WTC11 (cell line): ENCODE data around the gene C4orf54. TPM values are rescaled to one million over a fixed set of nuclear protein-coding genes. Genes with fewer than 3 reads are reported as not detected.

Source experiments
- ATAC-seq: fragments of 200-7000 bp; cut with Tn5 transposase; 2 replicates; pipeline ENCODE4 v1.10.0; 2021; ENCODE audit warnings: mild to moderate bottlenecking, moderate library complexity
- CTCF ChIA-PET: fragments of 300-600 bp; sonication (Branson Sonifier 250); formaldehyde crosslinking; loops from one replicate; lab custom pipeline; 2021; ENCODE audit warnings: antibody characterized with exemption; lab: Charles Lee
- POLR2A ChIA-PET: fragments of 350-600 bp; sonication (Branson Sonifier 250); formaldehyde crosslinking; loops from one replicate; lab custom pipeline; 2021; ENCODE audit warnings: antibody characterized with exemption; lab: Charles Lee
- DNase-seq: peaks from one replicate; pipeline ENCODE4 v3.0.0; 2021; ENCODE audit warnings: low spot score
- H3K27ac Mint-ChIP-seq: 2 replicates; pipeline ENCODE4 v1.8.0; 2021; ENCODE audit warnings: mixed read lengths
- H3K27me3 Mint-ChIP-seq: 2 replicates; pipeline ENCODE4 v1.8.0; 2021; ENCODE audit warnings: low read depth, mild to moderate bottlenecking, moderate library complexity, mixed read lengths
- H3K36me3 Mint-ChIP-seq: 2 replicates; pipeline ENCODE4 v1.8.0; 2021; ENCODE audit warnings: mixed read lengths
- H3K4me1 Mint-ChIP-seq: 2 replicates; pipeline ENCODE4 v1.8.0; 2022; ENCODE audit warnings: mixed read lengths
- H3K4me3 Mint-ChIP-seq: 2 replicates; pipeline ENCODE4 v1.8.0; 2021; ENCODE audit warnings: mild to moderate bottlenecking, moderate library complexity, mixed read lengths
- H3K9me3 Mint-ChIP-seq: 2 replicates; pipeline ENCODE4 v1.8.0; 2021; ENCODE audit warnings: mixed read lengths
- ARID4B ChIP-seq: sonication (generic); formaldehyde crosslinking; IDR thresholded peaks from 2 replicates; pipeline ENCODE4 v1.8.0; 2023; ENCODE audit warnings: missing genetic modification reagents, mild to moderate bottlenecking, borderline replicate concordance
- ATF6 ChIP-seq: sonication (generic); formaldehyde crosslinking; IDR thresholded peaks from 2 replicates; pipeline ENCODE4 v1.8.1; 2023; ENCODE audit warnings: mild to moderate bottlenecking, missing genetic modification reagents
- CBFB ChIP-seq: sonication (generic); formaldehyde crosslinking; IDR thresholded peaks from 2 replicates; pipeline ENCODE4 v1.8.1; 2022; ENCODE audit warnings: mild to moderate bottlenecking, low read depth, missing genetic modification reagents
- CREM ChIP-seq: sonication (generic); formaldehyde crosslinking; IDR thresholded peaks from 2 replicates; pipeline ENCODE4 v1.8.1; 2022; ENCODE audit warnings: mild to moderate bottlenecking, missing genetic modification reagents, moderate library complexity
- ELF4 ChIP-seq: sonication (generic); formaldehyde crosslinking; IDR thresholded peaks from 2 replicates; pipeline ENCODE4 v1.8.1; 2022; ENCODE audit warnings: low read depth, mild to moderate bottlenecking, moderate library complexity, missing genetic modification reagents
- ESRRA ChIP-seq: sonication (generic); formaldehyde crosslinking; IDR thresholded peaks from 2 replicates; pipeline ENCODE4 v1.8.1; 2022; ENCODE audit warnings: mild to moderate bottlenecking, missing genetic modification reagents, borderline replicate concordance
- GTF2I ChIP-seq: fragments of 250-450 bp; sonication (Bioruptor Pico); conservative IDR thresholded peaks from 2 replicates; pipeline ENCODE4 v1.4.0; 2021; ENCODE audit warnings: mild to moderate bottlenecking
- JUN ChIP-seq: sonication (generic); formaldehyde crosslinking; IDR thresholded peaks from 2 replicates; pipeline ENCODE4 v1.8.0; 2023; ENCODE audit warnings: mild to moderate bottlenecking, missing genetic modification reagents
- MXD4 ChIP-seq: fragments of 250-450 bp; sonication (Bioruptor Pico); IDR thresholded peaks from 2 replicates; pipeline ENCODE4 v1.8.0; 2021; ENCODE audit warnings: mild to moderate bottlenecking, moderate library complexity, borderline replicate concordance
- NR2C2 ChIP-seq: sonication (generic); formaldehyde crosslinking; IDR thresholded peaks from 2 replicates; pipeline ENCODE4 v1.8.0; 2022; ENCODE audit warnings: mild to moderate bottlenecking, missing genetic modification reagents
- OVOL2 ChIP-seq: fragments of 250-450 bp; sonication (Bioruptor Pico); IDR thresholded peaks from 2 replicates; pipeline ENCODE4 v1.9.0; 2021; ENCODE audit warnings: mild to moderate bottlenecking, borderline replicate concordance
- PREB ChIP-seq: sonication (generic); formaldehyde crosslinking; IDR thresholded peaks from 2 replicates; pipeline ENCODE4 v1.8.1; 2022; ENCODE audit warnings: mild to moderate bottlenecking, missing genetic modification reagents, moderate library complexity, borderline replicate concordance
- RELA ChIP-seq: sonication (generic); formaldehyde crosslinking; IDR thresholded peaks from 2 replicates; pipeline ENCODE4 v1.8.1; 2022; ENCODE audit warnings: missing genetic modification reagents, mild to moderate bottlenecking, borderline replicate concordance
- SMAD4 ChIP-seq: sonication (generic); formaldehyde crosslinking; IDR thresholded peaks from 2 replicates; pipeline ENCODE4 v1.8.0; 2022; ENCODE audit warnings: mild to moderate bottlenecking, missing genetic modification reagents
- SP1 ChIP-seq: sonication (generic); formaldehyde crosslinking; conservative IDR thresholded peaks from 2 replicates; pipeline ENCODE4 v1.8.1; 2022; ENCODE audit warnings: missing genetic modification reagents
- TP53 ChIP-seq: sonication (generic); formaldehyde crosslinking; IDR thresholded peaks from 2 replicates; pipeline ENCODE4 v1.8.1; 2023; ENCODE audit warnings: mild to moderate bottlenecking, missing genetic modification reagents
- ZNF219 ChIP-seq: sonication (generic); formaldehyde crosslinking; IDR thresholded peaks from 2 replicates; pipeline ENCODE4 v1.8.0; 2023; ENCODE audit warnings: missing genetic modification reagents, mild to moderate bottlenecking, borderline replicate concordance
- ZNF232 ChIP-seq: sonication (generic); formaldehyde crosslinking; IDR thresholded peaks from 2 replicates; pipeline ENCODE4 v1.8.0; 2022; ENCODE audit warnings: mild to moderate bottlenecking, missing genetic modification reagents
- ZNF263 ChIP-seq: sonication (generic); formaldehyde crosslinking; IDR thresholded peaks from 2 replicates; pipeline ENCODE4 v1.8.1; 2022; ENCODE audit warnings: low read depth, mild to moderate bottlenecking, moderate library complexity, missing genetic modification reagents
- ZNF317 ChIP-seq: sonication (generic); formaldehyde crosslinking; IDR thresholded peaks from 2 replicates; pipeline ENCODE4 v1.8.1; 2023; ENCODE audit warnings: low read depth, mild to moderate bottlenecking, moderate library complexity, missing genetic modification reagents, borderline replicate concordance
- ZNF423 ChIP-seq: fragments of 250-450 bp; sonication (Bioruptor Pico); IDR thresholded peaks from 2 replicates; pipeline ENCODE4 v2.1.2; 2022; ENCODE audit warnings: mild to moderate bottlenecking, moderate library complexity
- ZNF425 ChIP-seq: fragments of 250-450 bp; sonication (Bioruptor Pico); conservative IDR thresholded peaks from 2 replicates; pipeline ENCODE4 v1.9.0; 2021; ENCODE audit warnings: mild to moderate bottlenecking
- total RNA-seq: library from RNA; stranded (reverse); gene quantifications from 3 replicates; pipeline ENCODE4 v1.2.3, GENCODE V29; 2021
- TF ChIP-seq, protein P1 (sequence below): fragments of 250-450 bp; sonication (Bioruptor Pico); IDR thresholded peaks from 2 replicates; pipeline ENCODE4 v1.9.0; 2021; ENCODE audit warnings: mild to moderate bottlenecking
- TF ChIP-seq, protein P2 (sequence below): sonication (generic); formaldehyde crosslinking; IDR thresholded peaks from 2 replicates; pipeline ENCODE4 v1.8.0; 2023; ENCODE audit warnings: missing genetic modification reagents

Gene C4orf54
- total RNA-seq, 1 experiment from 2014 or later, result not detected

GRCh38 chr4:99629962-99630554, 27.6 kb downstream of the C4orf54 start (continued):
- no peak for TF ChIP-seq PREB (CRISPR knock-in tag)
- no peak for TF ChIP-seq ZNF425 (CRISPR knock-in tag)
- no peak for TF ChIP-seq ARID4B (CRISPR knock-in tag)
- TF ChIP-seq ZNF423 (CRISPR knock-in tag), result no peak
- no peak for TF ChIP-seq SP1
- TF ChIP-seq ESRRA (CRISPR knock-in tag), result no peak
- no peak for TF ChIP-seq JUN

DNA sequence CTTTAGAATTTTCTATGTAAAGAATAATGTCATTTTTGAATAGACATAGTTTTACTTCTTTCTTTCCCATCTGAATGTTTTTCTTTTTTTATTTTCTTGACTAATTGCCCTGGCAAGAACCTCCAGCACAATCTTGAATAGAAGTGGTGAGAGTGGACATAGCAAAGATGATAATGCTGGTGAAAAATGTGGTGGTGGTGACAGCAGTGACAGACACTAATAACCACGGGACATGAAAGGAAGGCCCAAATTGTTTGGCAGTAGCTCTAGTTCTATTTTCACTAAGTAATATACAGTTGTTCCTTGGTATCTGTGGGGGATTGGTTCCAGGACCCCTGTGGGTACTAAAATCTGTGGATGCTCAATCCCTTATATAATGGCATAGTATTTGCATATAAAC, 29.6 kb downstream of the C4orf54 start:
- Mint-ChIP-seq H3K4me3 (no peak overlapping the region), H3K27ac (no peak overlapping the region), H3K4me1 (peaks cover 24% of the 10 kb centered on the region), H3K27me3 (no peaks in the 10 kb centered on the region), H3K9me3 (no peaks in the 10 kb centered on the region), H3K36me3 (no peaks in the 10 kb centered on the region)
- TF ChIP-seq ZNF317 (CRISPR knock-in tag) (no peak), ZNF263 (CRISPR knock-in tag) (no peak), RELA (CRISPR knock-in tag) (no peak)
- POLR2A ChIA-PET, result no interaction called here
- CTCF ChIA-PET, result no interaction called here
- ATAC-seq (no peak), DNase-seq (no peak)

DNA sequence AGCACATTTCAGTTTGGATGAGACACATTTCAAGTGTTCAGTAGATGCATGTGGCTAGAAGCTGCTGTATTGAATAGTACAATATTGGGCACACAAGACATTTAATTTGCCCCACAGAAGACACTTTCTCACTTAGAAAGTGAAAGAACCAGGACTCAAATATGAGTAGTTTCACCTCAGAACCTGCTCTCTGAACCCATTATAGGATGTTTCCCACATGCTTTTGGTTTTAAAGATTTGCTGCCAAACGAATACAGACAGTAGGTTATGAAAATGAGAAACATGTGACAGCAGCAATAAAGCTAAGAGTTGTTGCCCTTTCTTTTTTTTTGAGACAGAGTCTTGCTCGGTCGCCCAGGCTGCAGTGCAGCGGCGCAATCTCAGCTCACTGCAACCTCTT, 32.3 kb downstream of the C4orf54 start:
- Mint-ChIP-seq H3K27ac (no peak overlapping the region), H3K9me3 (no peaks in the 10 kb centered on the region), H3K4me1 (peaks cover 10% of the 10 kb centered on the region), H3K36me3 (no peaks in the 10 kb centered on the region), H3K4me3 (no peak overlapping the region), H3K27me3 (no peaks in the 10 kb centered on the region)
- CTCF ChIA-PET, result no interaction called here
- no peak for DNase-seq
- POLR2A ChIA-PET, result no interaction called here
- ATAC-seq, result no peak
- TF ChIP-seq ELF4, result no peak
- TF ChIP-seq OVOL2, result no peak
- TF ChIP-seq CBFB (CRISPR knock-in tag), result no peak
- TF ChIP-seq ZNF219, result no peak
- no peak for TF ChIP-seq ATF6
- no peak for TF ChIP-seq SMAD4
- TF ChIP-seq GTF2I (CRISPR knock-in tag), result no peak
- no peak for TF ChIP-seq TP53
- no peak for TF ChIP-seq ZNF232 (CRISPR knock-in tag)
- no peak for TF ChIP-seq CREM (CRISPR knock-in tag)
- TF ChIP-seq, protein P1, sequence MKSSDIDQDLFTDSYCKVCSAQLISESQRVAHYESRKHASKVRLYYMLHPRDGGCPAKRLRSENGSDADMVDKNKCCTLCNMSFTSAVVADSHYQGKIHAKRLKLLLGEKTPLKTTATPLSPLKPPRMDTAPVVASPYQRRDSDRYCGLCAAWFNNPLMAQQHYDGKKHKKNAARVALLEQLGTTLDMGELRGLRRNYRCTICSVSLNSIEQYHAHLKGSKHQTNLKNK (CRISPR knock-in tag), result no peak
- TF ChIP-seq MXD4, result no peak
- TF ChIP-seq, protein P2, sequence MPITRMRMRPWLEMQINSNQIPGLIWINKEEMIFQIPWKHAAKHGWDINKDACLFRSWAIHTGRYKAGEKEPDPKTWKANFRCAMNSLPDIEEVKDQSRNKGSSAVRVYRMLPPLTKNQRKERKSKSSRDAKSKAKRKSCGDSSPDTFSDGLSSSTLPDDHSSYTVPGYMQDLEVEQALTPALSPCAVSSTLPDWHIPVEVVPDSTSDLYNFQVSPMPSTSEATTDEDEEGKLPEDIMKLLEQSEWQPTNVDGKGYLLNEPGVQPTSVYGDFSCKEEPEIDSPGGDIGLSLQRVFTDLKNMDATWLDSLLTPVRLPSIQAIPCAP (CRISPR knock-in tag), result no peak
- TF ChIP-seq NR2C2, result no peak
- TF ChIP-seq RELA (CRISPR knock-in tag), result no peak
